Cardiac ventricle fibroblast (primary cell): ENCODE results near the gene MYF6. TPM values are rescaled to one million over a fixed set of nuclear protein-coding genes. Genes with fewer than 3 reads are reported as not detected.

Source experiments
- total RNA-seq: library from RNA; depleted of rRNA; stranded (reverse); fragments of >200 nt; gene quantifications from 2 replicates; pipeline ENCODE4 v1.2.3, GENCODE V29; 2015

Gene MYF6
- total RNA-seq = not detected in 2 replicates

GRCh38 chr12:80707126-80707829 is at the start of gene MYF6:
Gene MYF6, plus strand, starts transcription at chr12:80707634. Its CDS starts 86 bp downstream, at chr12:80707720.

GRCh38 chr12:80716696-80717469 is 9.4 kb downstream of the MYF6 start, which contains the start of gene MYF5:
Gene MYF5, plus strand, starts transcription at chr12:80716912. Its CDS starts 152 bp downstream, at chr12:80717064.

Other genes with a start within 250 kb of the MYF6 start
- not detected in 2 replicates for gene MYF5, start 9.3 kb downstream of the MYF6 start, total RNA-seq
- gene LIN7A, start 230.3 kb downstream of the MYF6 start, total RNA-seq = 7.1 and 14.1 TPM in 2 replicates